SK-N-SH treated with all-trans-retinoic acid at 6 μM for 48 hours (cell line): ENCODE measurements around the gene NPLOC4.

Experiments used
- ATAC-seq: fragments of 200-7000 bp; cut with Tn5 transposase; 3 replicates; pipeline ENCODE4 v1.9.1; 2020; ENCODE audit warnings: mild to moderate bottlenecking, moderate library complexity
- BACH2 ChIP-seq: fragments of 250-450 bp; sonication (Bioruptor Pico); IDR thresholded peaks from 2 replicates; pipeline ENCODE4 v1.9.0; 2021; ENCODE audit warnings: mild to moderate bottlenecking, borderline replicate concordance
- ESRRG ChIP-seq: fragments of 250-450 bp; sonication (Bioruptor Pico); IDR thresholded peaks from 2 replicates; pipeline ENCODE4 v1.6.1; 2021; ENCODE audit warnings: mild to moderate bottlenecking
- GLIS3 ChIP-seq: fragments of 250-450 bp; sonication (Bioruptor Pico); IDR thresholded peaks from 2 replicates; pipeline ENCODE4 v1.5.0; 2020; ENCODE audit warnings: mild to moderate bottlenecking, moderate library complexity
- ISL1 ChIP-seq: fragments of 250-450 bp; sonication (Bioruptor Pico); IDR thresholded peaks from 2 replicates; pipeline ENCODE4 v2.1.2; 2022; ENCODE audit warnings: mild to moderate bottlenecking, moderate library complexity
- OSR1 ChIP-seq: fragments of 250-450 bp; sonication (Bioruptor Pico); IDR thresholded peaks from 2 replicates; pipeline ENCODE4 v1.8.0; 2022; ENCODE audit warnings: moderate library complexity, mild to moderate bottlenecking, inconsistent platforms
- RARB ChIP-seq: fragments of 250-450 bp; sonication (Bioruptor Pico); IDR thresholded peaks from 2 replicates; pipeline ENCODE4 v1.8.0; 2021; ENCODE audit warnings: mild to moderate bottlenecking, moderate library complexity
- TOX ChIP-seq: fragments of 250-450 bp; sonication (Bioruptor Pico); IDR thresholded peaks from 2 replicates; pipeline ENCODE4 v1.8.0; 2021; ENCODE audit warnings: mild to moderate bottlenecking, moderate library complexity, borderline replicate concordance
- ZC3H10 ChIP-seq: fragments of 250-450 bp; sonication (Bioruptor Pico); IDR thresholded peaks from 2 replicates; pipeline ENCODE4 v1.5.1; 2021; ENCODE audit warnings: mild to moderate bottlenecking, moderate library complexity
- ZFP30 ChIP-seq: fragments of 450-650 bp; formaldehyde crosslinking; IDR thresholded peaks from 2 replicates; pipeline ENCODE4 v1.5.0; 2022; ENCODE audit warnings: mild to moderate bottlenecking, moderate library complexity
- ZNF565 ChIP-seq: fragments of 450-650 bp; formaldehyde crosslinking; conservative IDR thresholded peaks from 2 replicates; pipeline ENCODE4 v1.5.0; 2020; ENCODE audit warnings: low read depth, mild to moderate bottlenecking, moderate library complexity
- ZNF70 ChIP-seq: fragments of 450-650 bp; formaldehyde crosslinking; IDR thresholded peaks from 2 replicates; pipeline ENCODE4 v1.5.0; 2020; ENCODE audit warnings: mild to moderate bottlenecking, moderate library complexity
- ZNF8 ChIP-seq: fragments of 450-650 bp; formaldehyde crosslinking; IDR thresholded peaks from 2 replicates; pipeline ENCODE4 v1.5.0; 2020; ENCODE audit warnings: mild to moderate bottlenecking, moderate library complexity
- TF ChIP-seq, protein P1 (sequence below): fragments of 250-450 bp; sonication (Bioruptor Pico); IDR thresholded peaks from 2 replicates; pipeline ENCODE4 v1.8.0; 2020; ENCODE audit warnings: mild to moderate bottlenecking, moderate library complexity, borderline replicate concordance
- TF ChIP-seq, protein P2 (sequence below): fragments of 250-450 bp; sonication (Bioruptor Pico); IDR thresholded peaks from 2 replicates; pipeline ENCODE4 v1.5.1; 2021; ENCODE audit warnings: mild to moderate bottlenecking, moderate library complexity
- TF ChIP-seq, protein P3 (sequence below): fragments of 250-450 bp; sonication (Bioruptor Pico); IDR thresholded peaks from 2 replicates; pipeline ENCODE4 v1.5.1; 2020; ENCODE audit warnings: low read depth, mild to moderate bottlenecking, moderate library complexity
- TF ChIP-seq, protein P4 (sequence below): fragments of 250-450 bp; sonication (Bioruptor Pico); IDR thresholded peaks from 2 replicates; pipeline ENCODE4 v1.8.0; 2021; ENCODE audit warnings: low read depth, mild to moderate bottlenecking, moderate library complexity, borderline replicate concordance

The NPLOC4 gene

DNA sequence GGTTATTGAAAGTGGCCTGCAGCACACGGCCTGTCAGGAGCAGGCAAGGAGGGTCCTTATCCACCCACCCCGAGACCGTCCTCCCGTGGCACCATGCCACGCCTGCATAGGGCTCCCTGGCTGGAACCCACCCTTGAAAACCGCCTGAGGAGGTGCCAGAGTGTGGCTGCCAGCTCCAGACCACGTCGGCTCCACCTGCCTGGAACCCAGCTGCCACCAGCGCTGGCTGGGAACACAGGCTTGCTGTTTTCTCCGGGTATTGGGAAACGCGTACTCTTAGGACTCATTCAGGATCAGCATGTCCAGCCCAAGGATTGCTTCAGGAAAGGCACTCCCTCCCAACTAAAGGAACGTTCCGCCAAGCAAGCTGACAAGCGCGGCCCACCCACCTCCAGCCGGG lies 40.0 kb upstream of the NPLOC4 start (continued):
- TF ChIP-seq, protein P1, sequence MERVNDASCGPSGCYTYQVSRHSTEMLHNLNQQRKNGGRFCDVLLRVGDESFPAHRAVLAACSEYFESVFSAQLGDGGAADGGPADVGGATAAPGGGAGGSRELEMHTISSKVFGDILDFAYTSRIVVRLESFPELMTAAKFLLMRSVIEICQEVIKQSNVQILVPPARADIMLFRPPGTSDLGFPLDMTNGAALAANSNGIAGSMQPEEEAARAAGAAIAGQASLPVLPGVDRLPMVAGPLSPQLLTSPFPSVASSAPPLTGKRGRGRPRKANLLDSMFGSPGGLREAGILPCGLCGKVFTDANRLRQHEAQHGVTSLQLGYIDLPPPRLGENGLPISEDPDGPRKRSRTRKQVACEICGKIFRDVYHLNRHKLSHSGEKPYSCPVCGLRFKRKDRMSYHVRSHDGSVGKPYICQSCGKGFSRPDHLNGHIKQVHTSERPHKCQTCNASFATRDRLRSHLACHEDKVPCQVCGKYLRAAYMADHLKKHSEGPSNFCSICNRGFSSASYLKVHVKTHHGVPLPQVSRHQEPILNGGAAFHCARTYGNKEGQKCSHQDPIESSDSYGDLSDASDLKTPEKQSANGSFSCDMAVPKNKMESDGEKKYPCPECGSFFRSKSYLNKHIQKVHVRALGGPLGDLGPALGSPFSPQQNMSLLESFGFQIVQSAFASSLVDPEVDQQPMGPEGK (CRISPR knock-in tag), result no peak
- TF ChIP-seq BACH2 (CRISPR knock-in tag) (no peak), ZFP30 (CRISPR knock-in tag) (no peak)

DNA sequence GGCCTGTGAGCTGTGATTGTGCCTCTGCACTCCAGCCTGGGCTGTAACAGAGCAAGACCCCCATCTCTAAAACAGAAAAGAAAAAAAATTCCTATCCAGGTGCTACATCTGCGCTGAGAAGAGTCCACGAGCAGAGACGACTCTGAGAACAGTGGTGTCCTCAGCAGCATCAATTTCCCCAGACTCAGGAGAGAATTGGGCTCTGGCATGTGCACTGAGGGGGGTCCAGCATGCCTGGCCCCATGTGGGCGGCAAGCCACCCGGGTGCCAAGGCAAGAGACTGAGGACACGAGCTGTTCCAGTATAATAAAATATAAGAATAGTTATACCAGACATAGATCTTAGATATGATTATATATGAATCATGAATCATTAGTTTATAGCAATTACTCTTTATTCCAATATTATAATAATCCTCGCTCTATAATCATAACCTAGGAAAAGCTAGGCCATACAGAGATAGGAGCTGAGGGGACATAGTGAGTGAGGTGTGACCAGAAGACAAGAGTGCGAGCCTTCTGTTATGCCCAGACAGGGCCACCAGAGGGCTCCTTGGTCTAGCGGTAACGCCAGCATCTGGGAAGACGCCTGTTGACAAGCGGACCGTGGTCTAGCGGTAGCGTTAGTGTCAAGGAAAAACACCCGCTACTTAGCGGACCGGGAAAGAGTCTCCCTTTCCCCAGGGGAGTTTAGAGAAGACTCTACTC lies 38.8 kb upstream of the NPLOC4 start:
- ATAC-seq, result peak; percentile 50

DNA sequence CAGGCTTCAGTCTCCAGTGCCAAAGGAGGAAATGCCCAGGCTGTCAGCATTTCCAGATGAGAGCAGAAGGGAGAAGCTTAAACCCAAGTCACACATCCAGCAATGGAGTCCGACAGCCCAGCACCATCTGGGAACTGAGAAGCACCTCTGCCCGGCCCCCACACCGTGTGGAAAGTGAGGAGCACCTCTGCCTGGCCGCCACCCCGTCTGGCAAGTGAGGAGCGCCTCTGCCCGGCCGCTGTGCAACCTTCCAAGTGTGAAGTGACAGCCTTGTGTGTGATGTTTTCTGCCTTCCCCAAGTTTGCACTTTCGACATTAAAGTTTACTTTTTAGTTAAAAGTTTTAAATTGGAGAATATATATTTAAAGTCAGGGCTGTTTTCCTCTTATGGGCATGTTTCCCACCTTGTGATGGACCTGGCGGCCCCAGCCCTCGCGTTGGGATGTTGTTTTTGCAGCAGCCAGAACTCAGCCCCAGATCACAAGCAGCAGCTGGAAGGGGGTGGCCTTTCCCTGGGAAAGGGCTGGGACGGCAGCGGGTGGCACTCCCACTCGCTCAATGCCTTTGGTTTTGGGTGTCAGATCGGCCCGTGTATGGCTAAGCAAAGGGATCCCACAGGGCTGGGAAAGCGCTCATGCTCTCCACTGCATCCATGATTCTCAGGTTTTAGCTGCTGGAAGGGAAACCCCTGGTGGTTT lies 36.8 kb upstream of the NPLOC4 start:
- TF ChIP-seq, protein P1 (CRISPR knock-in tag), result no peak
- TF ChIP-seq GLIS3 (CRISPR knock-in tag) (no peak), ZFP30 (CRISPR knock-in tag) (no peak), TOX (CRISPR knock-in tag) (no peak), RARB (CRISPR knock-in tag) (no peak), BACH2 (CRISPR knock-in tag) (no peak), ZNF565 (CRISPR knock-in tag) (no peak), ZNF8 (CRISPR knock-in tag) (no peak), OSR1 (CRISPR knock-in tag) (no peak), ISL1 (no peak), ESRRG (CRISPR knock-in tag) (no peak)
- TF ChIP-seq, protein P2, sequence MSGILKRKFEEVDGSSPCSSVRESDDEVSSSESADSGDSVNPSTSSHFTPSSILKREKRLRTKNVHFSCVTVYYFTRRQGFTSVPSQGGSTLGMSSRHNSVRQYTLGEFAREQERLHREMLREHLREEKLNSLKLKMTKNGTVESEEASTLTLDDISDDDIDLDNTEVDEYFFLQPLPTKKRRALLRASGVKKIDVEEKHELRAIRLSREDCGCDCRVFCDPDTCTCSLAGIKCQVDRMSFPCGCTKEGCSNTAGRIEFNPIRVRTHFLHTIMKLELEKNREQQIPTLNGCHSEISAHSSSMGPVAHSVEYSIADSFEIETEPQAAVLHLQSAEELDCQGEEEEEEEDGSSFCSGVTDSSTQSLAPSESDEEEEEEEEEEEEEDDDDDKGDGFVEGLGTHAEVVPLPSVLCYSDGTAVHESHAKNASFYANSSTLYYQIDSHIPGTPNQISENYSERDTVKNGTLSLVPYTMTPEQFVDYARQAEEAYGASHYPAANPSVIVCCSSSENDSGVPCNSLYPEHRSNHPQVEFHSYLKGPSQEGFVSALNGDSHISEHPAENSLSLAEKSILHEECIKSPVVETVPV (CRISPR knock-in tag), result no peak
- TF ChIP-seq, protein P3, sequence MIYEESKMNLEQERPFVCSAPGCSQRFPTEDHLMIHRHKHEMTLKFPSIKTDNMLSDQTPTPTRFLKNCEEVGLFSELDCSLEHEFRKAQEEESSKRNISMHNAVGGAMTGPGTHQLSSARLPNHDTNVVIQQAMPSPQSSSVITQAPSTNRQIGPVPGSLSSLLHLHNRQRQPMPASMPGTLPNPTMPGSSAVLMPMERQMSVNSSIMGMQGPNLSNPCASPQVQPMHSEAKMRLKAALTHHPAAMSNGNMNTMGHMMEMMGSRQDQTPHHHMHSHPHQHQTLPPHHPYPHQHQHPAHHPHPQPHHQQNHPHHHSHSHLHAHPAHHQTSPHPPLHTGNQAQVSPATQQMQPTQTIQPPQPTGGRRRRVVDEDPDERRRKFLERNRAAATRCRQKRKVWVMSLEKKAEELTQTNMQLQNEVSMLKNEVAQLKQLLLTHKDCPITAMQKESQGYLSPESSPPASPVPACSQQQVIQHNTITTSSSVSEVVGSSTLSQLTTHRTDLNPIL (CRISPR knock-in tag), result no peak
- TF ChIP-seq, protein P4, sequence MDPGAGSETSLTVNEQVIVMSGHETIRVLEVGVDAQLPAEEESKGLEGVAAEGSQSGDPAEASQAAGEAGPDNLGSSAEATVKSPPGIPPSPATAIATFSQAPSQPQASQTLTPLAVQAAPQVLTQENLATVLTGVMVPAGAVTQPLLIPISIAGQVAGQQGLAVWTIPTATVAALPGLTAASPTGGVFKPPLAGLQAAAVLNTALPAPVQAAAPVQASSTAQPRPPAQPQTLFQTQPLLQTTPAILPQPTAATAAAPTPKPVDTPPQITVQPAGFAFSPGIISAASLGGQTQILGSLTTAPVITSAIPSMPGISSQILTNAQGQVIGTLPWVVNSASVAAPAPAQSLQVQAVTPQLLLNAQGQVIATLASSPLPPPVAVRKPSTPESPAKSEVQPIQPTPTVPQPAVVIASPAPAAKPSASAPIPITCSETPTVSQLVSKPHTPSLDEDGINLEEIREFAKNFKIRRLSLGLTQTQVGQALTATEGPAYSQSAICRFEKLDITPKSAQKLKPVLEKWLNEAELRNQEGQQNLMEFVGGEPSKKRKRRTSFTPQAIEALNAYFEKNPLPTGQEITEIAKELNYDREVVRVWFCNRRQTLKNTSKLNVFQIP (CRISPR knock-in tag), result no peak
- TF ChIP-seq, all 23 proteins: peak for 0
- ATAC-seq, result no peak

DNA sequence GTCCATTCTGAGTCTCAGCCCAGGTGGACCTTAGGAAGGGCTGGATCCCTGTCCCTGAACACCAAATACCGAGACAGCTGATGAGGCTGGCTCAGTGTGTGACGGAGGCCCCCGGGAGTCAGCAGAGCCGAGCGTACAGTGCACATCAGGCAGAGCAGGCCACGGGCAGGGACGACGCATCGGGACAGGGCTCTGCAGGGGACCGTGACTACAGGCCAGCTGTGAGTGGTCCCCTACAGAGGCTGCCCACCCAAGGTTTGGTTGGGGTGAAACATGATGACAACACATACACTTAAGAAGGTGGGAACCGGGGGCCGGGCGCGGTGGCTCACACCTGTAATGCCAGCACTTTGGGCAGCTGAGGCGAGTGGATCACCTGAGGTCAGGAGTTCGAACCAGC lies 36.0 kb upstream of the NPLOC4 start:
- TF ChIP-seq ISL1, result no peak
- TF ChIP-seq ZNF70 (CRISPR knock-in tag), result no peak
- no peak for TF ChIP-seq RARB (CRISPR knock-in tag)
- no peak for TF ChIP-seq ESRRG (CRISPR knock-in tag)
- TF ChIP-seq, protein P3 (CRISPR knock-in tag), result no peak
- no peak for TF ChIP-seq ZC3H10 (CRISPR knock-in tag)
- TF ChIP-seq TOX (CRISPR knock-in tag), result no peak
- no peak for ATAC-seq
